CD14-positive monocyte (primary cell): ENCODE results near the gene PYGL. TPM values are rescaled to one million over a fixed set of nuclear protein-coding genes. Genes with fewer than 3 reads are reported as not detected.

Experiments
- DNase-seq, 3 donors: peaks; one replicate each; pipeline ENCODE4 v3.0.0-alpha.2; 2011 to 2022
- H2AFZ ChIP-seq: 2 replicates; pipeline ENCODE4 v1.6.0; 2012; ENCODE audit warnings: mild to moderate bottlenecking, low read depth, low read length, inconsistent platforms; ENCODE audit not compliant: insufficient read depth, poor library complexity, severe bottlenecking
- H3K27ac ChIP-seq, 2 donors: 1 replicate in 1 of 2; 2 replicates in 1 of 2; pipeline ENCODE4 v1.5.1; 2012 to 2013; ENCODE audit warnings: low read length in 2 of 2, control low read depth in 1 of 2, inconsistent platforms in 1 of 2, low read depth in 1 of 2, mild to moderate bottlenecking in 1 of 2
- H3K27me3 ChIP-seq, 2 donors: one replicate each; pipeline versions ENCODE4 v1.6.0 to v1.6.1; 2011 to 2013; ENCODE audit warnings: low read length in 2 of 2; ENCODE audit not compliant: control insufficient read depth in 2 of 2, insufficient read depth in 2 of 2
- H3K36me3 ChIP-seq, 2 donors: replicated peaks in 1 of 2; 1 replicate in 1 of 2; 2 replicates in 1 of 2; pipeline versions ENCODE4 v1.5.1 to v1.6.1; 2012 to 2013; ENCODE audit warnings: low read length in 2 of 2, control low read depth in 1 of 2, inconsistent platforms in 1 of 2, mild to moderate bottlenecking in 1 of 2; ENCODE audit not compliant: insufficient read depth in 2 of 2, control insufficient read depth in 1 of 2
- H3K4me1 ChIP-seq, 2 donors: 1 replicate in 1 of 2; 2 replicates in 1 of 2; pipeline versions ENCODE4 v1.5.1 to v1.6.1; 2012 to 2013; ENCODE audit warnings: low read length in 2 of 2, control low read depth in 1 of 2, inconsistent platforms in 1 of 2, mild to moderate bottlenecking in 1 of 2, moderate library complexity in 1 of 2; ENCODE audit not compliant: insufficient read depth in 2 of 2, control insufficient read depth in 1 of 2
- H3K4me2 ChIP-seq: replicated peaks from 2 replicates; pipeline ENCODE3; 2012; ENCODE audit warnings: low read length, moderate library complexity, mild to moderate bottlenecking; ENCODE audit not compliant: poor library complexity, severe bottlenecking; ENCODE audit errors: extremely low read depth
- H3K4me3 ChIP-seq, 3 experiments: fragments of 200-600 bp in 1 of 3; sonication (generic) in 1 of 3; replicated peaks in 1 of 3; 1 replicate in 2 of 3; 2 replicates in 1 of 3; pipeline ENCODE4 v1.5.1; 2011 to 2013; ENCODE audit warnings: low read length in 3 of 3, mild to moderate bottlenecking in 3 of 3, control low read depth in 2 of 3, low read depth in 2 of 3, inconsistent platforms in 1 of 3, moderate library complexity in 1 of 3
- H3K79me2 ChIP-seq: 2 replicates; pipeline ENCODE4 v1.6.0; 2012; ENCODE audit warnings: mild to moderate bottlenecking, control low read depth, inconsistent platforms, low read length, moderate library complexity; ENCODE audit not compliant: insufficient read depth
- H3K9ac ChIP-seq: 2 replicates; pipeline ENCODE4 v1.6.0; 2017; ENCODE audit warnings: low read length, mild to moderate bottlenecking; ENCODE audit not compliant: insufficient read depth, poor library complexity, severe bottlenecking
- H3K9me3 ChIP-seq, 2 donors: replicated peaks in 1 of 2; 1 replicate in 1 of 2; 2 replicates in 1 of 2; pipeline versions ENCODE4 v1.5.1 to v1.6.1; 2012 to 2013; ENCODE audit warnings: low read length in 2 of 2, control low read depth in 1 of 2; ENCODE audit not compliant: control insufficient read depth in 1 of 2, insufficient read depth in 1 of 2
- H4K20me1 ChIP-seq: 2 replicates; pipeline ENCODE4 v1.6.0; 2012; ENCODE audit warnings: mild to moderate bottlenecking, low read length, control low read depth, moderate library complexity; ENCODE audit not compliant: insufficient read depth
- H3K27ac Mint-ChIP-seq, 7 donors: one replicate each; pipeline ENCODE4 v1.8.0; 2020; ENCODE audit warnings: mild to moderate bottlenecking in 7 of 7, mixed read lengths in 7 of 7, moderate library complexity in 6 of 7, inconsistent platforms in 2 of 7
- H3K27me3 Mint-ChIP-seq, 3 donors: one replicate each; pipeline ENCODE4 v1.8.0; 2021 to 2022; ENCODE audit warnings: low read depth in 3 of 3, mild to moderate bottlenecking in 3 of 3, mixed read lengths in 3 of 3, moderate library complexity in 3 of 3, inconsistent platforms in 1 of 3
- H3K36me3 Mint-ChIP-seq, 2 donors: one replicate each; pipeline ENCODE4 v1.8.0; 2020; ENCODE audit warnings: mixed read lengths in 2 of 2, inconsistent platforms in 1 of 2, mild to moderate bottlenecking in 1 of 2
- H3K4me1 Mint-ChIP-seq: one replicate; pipeline ENCODE4 v1.8.0; 2020; ENCODE audit warnings: mild to moderate bottlenecking, mixed read lengths
- H3K4me3 Mint-ChIP-seq, 2 donors: one replicate each; pipeline ENCODE4 v1.8.0; 2020; ENCODE audit warnings: mild to moderate bottlenecking in 2 of 2, mixed read lengths in 2 of 2, moderate library complexity in 1 of 2
- H3K9me3 Mint-ChIP-seq, 7 donors: one replicate each; pipeline ENCODE4 v1.8.0; 2020 to 2022; ENCODE audit warnings: mixed read lengths in 7 of 7, mild to moderate bottlenecking in 6 of 7, moderate library complexity in 6 of 7, inconsistent platforms in 2 of 7
- CTCF ChIP-seq: fragments of 200-600 bp; IDR thresholded peaks from one replicate; pipeline ENCODE4 v1.8.0; 2022; ENCODE audit warnings: antibody characterized with exemption, mild to moderate bottlenecking
- WGBS: methylation state at CpG from one replicate; pipeline ENCODE4 v1.1.5; 2013; ENCODE audit warnings: missing lambda C conversion rate; ENCODE audit not compliant: insufficient coverage; 5-methylcytosine and 5-hydroxymethylcytosine counted together
- intact Hi-C, 2 donors: fragments of 100-400 bp; cut with micrococcal nuclease; formaldehyde crosslinking; loops; one replicate each; pipeline versions ENCODE4 v1.15.0 to v1.15.1; 2023
- polyA plus RNA-seq, 3 donors: library from polyadenylated mRNA; depleted of rRNA in 1 of 3; unstranded in 2 of 3; stranded (reverse) in 1 of 3; fragments of 300-500 nt in 2 of 3; fragments of >200 nt in 1 of 3; fragmentation: Illumina TruSeq in 2 of 3; gene quantifications; 1 replicate in 2 of 3; 2 replicates in 1 of 3; pipeline ENCODE4 v1.2.3, GENCODE V29; 2012 to 2021

Gene PYGL
- polyA plus RNA-seq, 3 donors: 125 to 184 (median 166) TPM

DNA sequence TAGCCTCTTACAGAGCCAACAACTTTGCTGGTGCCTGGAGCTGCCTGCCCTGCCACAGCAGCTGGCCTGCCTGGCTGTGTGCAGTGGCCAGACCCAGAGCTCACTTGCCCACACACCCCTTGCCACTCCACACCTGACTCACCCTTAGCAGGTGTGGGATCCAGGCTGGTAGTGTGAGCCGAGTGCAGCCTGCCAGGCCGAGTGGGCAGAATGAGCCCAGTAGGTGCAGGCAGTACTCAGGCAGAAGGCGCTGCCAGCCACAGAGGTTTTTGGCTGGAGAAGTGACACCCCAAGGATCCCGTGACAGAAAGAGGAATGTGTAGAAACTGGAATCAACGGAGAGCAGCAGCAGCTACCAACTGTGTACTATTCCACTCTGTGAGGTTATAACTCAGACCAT lies 29.8 kb upstream of the PYGL start:
- TF ChIP-seq CTCF: no peak
- Mint-ChIP-seq H3K36me3 (no peaks in the 10 kb centered on the region), H3K27me3 (no peaks in the 10 kb centered on the region), H3K27ac (no peak overlapping the region), H3K4me3 (no peak overlapping the region), H3K9me3 (no peaks in the 10 kb centered on the region), H3K4me1 (peaks cover 11% of the 10 kb centered on the region)
- no peak for DNase-seq
- intact Hi-C loops: no loop called here
- Histone ChIP-seq H3K4me3 (no peak overlapping the region), H2AFZ (no peak overlapping the region), H3K36me3 (no peaks in the 10 kb centered on the region), H3K4me2 (no peak overlapping the region), H3K4me1 (peaks cover 6 to 7% of the 10 kb centered on the region in 2 donors), H3K9ac (no peak overlapping the region), H3K27ac (no peak overlapping the region), H3K27me3 (no peaks in the 10 kb centered on the region), H4K20me1 (no peaks in the 10 kb centered on the region), H3K79me2 (no peaks in the 10 kb centered on the region), H3K9me3 (no peaks in the 10 kb centered on the region)
- WGBS: 92% methylated on average over 2 of the region's 5 CpGs

DNA sequence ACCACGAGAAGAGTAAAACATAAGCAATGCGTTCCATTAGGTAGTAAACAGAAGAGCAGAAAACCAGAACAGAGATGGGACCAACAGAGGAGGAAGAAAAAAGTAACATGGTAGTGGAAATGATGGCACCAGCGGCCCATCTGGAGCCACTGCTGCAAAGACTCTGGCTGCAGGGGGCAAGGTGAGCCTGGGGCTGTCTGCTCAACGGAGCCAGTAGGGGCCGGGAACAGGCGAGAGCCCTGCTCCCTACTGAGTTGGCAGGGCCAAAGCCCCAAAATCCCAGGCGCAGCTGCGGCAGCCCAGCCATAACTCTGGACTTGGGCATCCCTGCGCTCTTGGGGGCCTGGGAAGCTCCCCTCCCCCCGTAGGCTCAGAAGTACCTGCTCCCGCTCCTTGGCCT lies 28.5 kb upstream of the PYGL start:
- no peaks in the 10 kb centered on the region for H3K9me3 ChIP-seq
- H3K36me3 ChIP-seq: no peaks in the 10 kb centered on the region
- H3K9me3 Mint-ChIP-seq: no peaks in the 10 kb centered on the region
- H3K4me3 Mint-ChIP-seq: no peak overlapping the region
- no peak overlapping the region for H3K27ac Mint-ChIP-seq
- H3K36me3 Mint-ChIP-seq: no peaks in the 10 kb centered on the region
- H3K27ac ChIP-seq: no peak overlapping the region
- TF ChIP-seq CTCF: no peak
- H3K4me3 ChIP-seq: no peak overlapping the region
- intact Hi-C loops: no loop called here
- no peaks in the 10 kb centered on the region for H4K20me1 ChIP-seq
- 95% methylated on average over 7 of the region's 11 CpGs for WGBS
- no peak overlapping the region for H2AFZ ChIP-seq
- peaks cover 9 to 10% of the 10 kb centered on the region in 2 donors for H3K4me1 ChIP-seq
- DNase-seq: no peak
- H3K4me2 ChIP-seq: no peak overlapping the region
- peaks cover 14% of the 10 kb centered on the region for H3K4me1 Mint-ChIP-seq
- H3K27me3 Mint-ChIP-seq: no peaks in the 10 kb centered on the region
- no peak overlapping the region for H3K9ac ChIP-seq
- no peaks in the 10 kb centered on the region for H3K79me2 ChIP-seq
- H3K27me3 ChIP-seq: no peaks in the 10 kb centered on the region
